NB4 (cell line): Measurements from ENCODE around the gene KITLG.

Source experiments
- CTCF ChIP-seq: IDR thresholded peaks from one replicate; pipeline ENCODE4 v1.5.1; 2012; ENCODE audit warnings: low read depth, low read length
- MYC ChIP-seq: IDR thresholded peaks from 2 replicates; pipeline ENCODE4 v1.6.1; 2011; ENCODE audit warnings: low read depth, low read length
- POLR2A ChIP-seq: IDR thresholded peaks from 2 replicates; pipeline ENCODE4 v1.6.1; 2011; ENCODE audit warnings: mild to moderate bottlenecking; ENCODE audit not compliant: insufficient read length; ENCODE audit errors: extremely low read depth

- TF ChIP-seq CTCF (no peak), POLR2A (no peak), MYC (no peak)
Measured at GRCh38 chr12:88472248-88472647, 108.0 kb downstream of the KITLG start.
